GM12864 (cell line): ENCODE measurements around the gene MYZAP.

ENCODE experiments used
- DNase-seq: peaks from one replicate; pipeline ENCODE4 v3.0.0-alpha.2; 2011; ENCODE audit warnings: low read depth
- H3K4me3 ChIP-seq: 2 replicates; pipeline ENCODE4 v1.5.1; 2011; ENCODE audit warnings: mild to moderate bottlenecking, low read depth, low read length, control low read depth
- CTCF ChIP-seq: IDR thresholded peaks from 2 replicates; pipeline ENCODE4 v1.5.1; 2011; ENCODE audit warnings: low read depth, mild to moderate bottlenecking, moderate library complexity, low read length, control low read depth, inconsistent platforms; ENCODE audit errors: missing control alignments

The MYZAP gene

GRCh38 chr15:57634290-57634689 lies 42.6 kb downstream of the MYZAP start:
- DNase-seq, result no peak
- TF ChIP-seq CTCF, result no peak

DNA sequence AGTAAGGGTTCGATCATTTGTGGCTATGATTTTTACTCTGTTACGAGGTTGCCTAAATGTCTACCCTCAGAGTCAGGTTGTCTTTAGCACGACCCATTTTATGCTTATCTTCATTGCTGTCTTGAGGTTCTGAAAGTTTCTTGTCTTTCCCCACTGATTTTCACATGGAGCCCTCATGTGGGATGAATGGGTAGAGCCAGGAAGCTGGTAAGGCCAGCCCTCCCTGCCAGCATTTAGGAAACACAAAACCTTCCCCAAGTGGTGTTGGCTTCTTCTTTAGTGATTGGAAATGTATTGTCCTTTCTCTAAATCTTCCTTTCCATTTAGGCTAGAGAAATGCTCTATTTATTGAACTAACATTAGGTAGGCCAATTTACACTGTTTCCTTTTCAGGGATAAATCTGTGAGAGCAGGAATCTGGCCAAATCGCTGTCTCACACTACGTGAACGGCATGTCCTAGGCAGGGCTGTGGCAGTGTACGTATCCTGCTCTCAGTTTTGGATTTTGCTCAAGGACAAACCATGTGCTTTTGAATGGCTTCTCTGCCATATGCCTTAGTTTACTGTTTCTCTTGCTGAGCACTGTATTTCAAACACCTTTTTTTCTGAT lies 43.7 kb downstream of the MYZAP start:
- TF ChIP-seq CTCF, result no peak
- DNase-seq, result no peak

More at GRCh38 chr15:57634290-57634689, 42.6 kb downstream of the MYZAP start:
- no peak overlapping the region for H3K4me3 ChIP-seq

GRCh38 chr15:57637846-57638245 lies 46.1 kb downstream of the MYZAP start:
- DNase-seq, result no peak
- TF ChIP-seq CTCF, result no peak
- H3K4me3 ChIP-seq, result no peak overlapping the region

More for the DNA sequence above, 43.7 kb downstream of the MYZAP start:
- H3K4me3 ChIP-seq, result no peak overlapping the region

DNA sequence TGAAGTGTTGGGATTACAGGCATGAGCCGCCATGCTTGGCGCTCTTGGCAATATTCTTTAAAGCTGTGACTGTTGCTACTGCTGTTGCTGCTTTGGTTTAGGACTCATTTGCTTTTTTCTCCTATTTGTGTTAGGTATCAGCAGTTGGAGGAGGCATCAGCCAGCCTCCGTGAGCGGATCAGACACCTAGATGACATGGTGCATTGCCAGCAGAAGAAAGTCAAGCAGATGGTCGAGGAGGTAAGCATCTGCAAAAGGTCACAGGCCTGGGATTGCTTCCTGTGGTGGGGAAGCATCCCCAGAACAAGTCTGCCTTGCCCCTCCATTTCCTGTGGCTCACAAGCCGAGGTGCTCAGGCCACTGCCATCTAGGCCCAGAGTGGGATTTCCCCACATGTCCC lies 47.6 kb downstream of the MYZAP start:
- DNase-seq, result no peak
- no peak overlapping the region for H3K4me3 ChIP-seq
- TF ChIP-seq CTCF, result no peak

DNA sequence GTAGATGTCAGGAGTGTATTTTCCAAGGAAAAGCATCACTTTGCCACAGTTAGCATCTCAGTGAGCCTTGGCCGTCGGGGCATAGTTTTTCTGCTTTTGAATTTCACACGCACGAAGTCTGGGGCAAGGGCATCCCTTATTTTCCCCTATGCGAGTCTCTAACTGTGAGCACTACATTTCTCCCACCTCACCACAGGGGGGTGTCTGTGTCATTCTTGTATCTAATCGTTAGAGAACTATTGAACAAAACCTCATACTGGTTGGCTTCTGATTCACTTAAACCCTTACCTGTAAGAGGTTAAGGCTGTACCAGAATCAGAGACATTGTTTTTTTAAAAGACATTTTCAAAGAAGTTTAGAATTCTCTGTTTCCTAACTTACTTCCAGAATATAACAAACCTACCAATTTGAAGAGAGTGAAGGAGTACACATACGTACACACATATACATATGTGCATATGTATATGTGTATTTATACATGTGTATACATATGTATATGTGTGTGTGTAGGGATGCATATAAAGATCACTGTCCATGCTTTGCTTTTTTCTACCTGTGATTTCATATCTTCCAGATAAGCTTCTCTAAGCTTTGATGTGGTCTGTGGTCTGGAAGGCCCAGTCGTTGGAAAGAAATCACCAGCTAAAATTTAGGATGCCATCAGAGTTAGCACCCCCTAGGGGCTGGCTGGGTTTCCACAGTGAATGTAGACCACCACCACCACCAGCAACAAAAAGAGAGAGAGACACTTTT lies 49.4 kb downstream of the MYZAP start:
- H3K4me3 ChIP-seq, result no peak overlapping the region
- TF ChIP-seq CTCF, result peak; percentile 42
- no peak for DNase-seq

DNA sequence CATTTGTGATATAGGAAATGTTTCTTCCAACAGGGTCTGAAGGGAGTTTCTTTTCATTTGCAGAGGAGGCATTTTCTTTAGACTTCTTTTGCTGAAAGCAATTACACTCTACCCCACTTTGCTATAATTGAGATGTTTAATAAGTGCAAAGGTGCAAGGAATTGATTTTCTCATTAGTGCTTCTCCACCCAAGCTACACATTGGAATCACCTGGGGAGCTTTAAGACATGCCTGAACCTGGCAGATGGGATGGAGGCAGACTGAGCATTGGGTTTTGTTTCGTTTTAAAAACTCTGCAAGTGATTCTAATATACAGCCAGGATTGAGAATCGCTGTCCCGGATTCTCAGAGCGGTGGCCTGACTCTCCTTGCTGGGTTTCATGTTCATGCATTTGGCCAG lies 52.1 kb downstream of the MYZAP start:
- no peak for TF ChIP-seq CTCF
- no peak overlapping the region for H3K4me3 ChIP-seq
- no peak for DNase-seq

- no peak for DNase-seq
- TF ChIP-seq CTCF, result no peak
- H3K4me3 ChIP-seq, result no peak overlapping the region
These were observed 54.4 kb downstream of the MYZAP start for GRCh38 chr15:57646087-57646486.
